OCI-M1 (cell line): ENCODE data around the gene ZNF827.

ENCODE experiments used
- DNase-seq: peaks from one replicate; lab custom pipeline; 2025; lab: John Stamatoyannopoulos, UW

The ZNF827 gene

GRCh38 chr4:145829629-145830395, 108.8 kb downstream of the ZNF827 start:
- DNase-seq = peak; percentile 15

- peak; percentile 11 for DNase-seq
Observed at GRCh38 chr4:145828802-145829485, 109.7 kb downstream of the ZNF827 start.

GRCh38 chr4:145827885-145828284, 110.7 kb downstream of the ZNF827 start:
- no peak for DNase-seq

GRCh38 chr4:145825255-145825654, 113.4 kb downstream of the ZNF827 start:
- DNase-seq = no peak

GRCh38 chr4:145824463-145824862, 114.2 kb downstream of the ZNF827 start:
- DNase-seq = no peak

GRCh38 chr4:145823743-145824142, 114.9 kb downstream of the ZNF827 start:
- DNase-seq = no peak

GRCh38 chr4:145822581-145822980, 116.0 kb downstream of the ZNF827 start:
- no peak for DNase-seq

GRCh38 chr4:145822181-145822580, 116.4 kb downstream of the ZNF827 start:
- DNase-seq = no peak

- DNase-seq = no peak
Observed at GRCh38 chr4:145821766-145822165, 116.9 kb downstream of the ZNF827 start.

GRCh38 chr4:145820407-145820806, 118.2 kb downstream of the ZNF827 start:
- DNase-seq = no peak

- no peak for DNase-seq
Observed at GRCh38 chr4:145819853-145820181, 118.8 kb downstream of the ZNF827 start.

- DNase-seq = no peak
Observed at GRCh38 chr4:145819101-145819852, 119.3 kb downstream of the ZNF827 start.

- peak; percentile 89 for DNase-seq
Observed at GRCh38 chr4:145818011-145818410, 120.6 kb downstream of the ZNF827 start.

- no peak for DNase-seq
Observed at GRCh38 chr4:145816091-145816490, 122.5 kb downstream of the ZNF827 start.

- DNase-seq = no peak
Observed at GRCh38 chr4:145815626-145816025, 123.0 kb downstream of the ZNF827 start.

GRCh38 chr4:145815027-145815612, 123.5 kb downstream of the ZNF827 start:
- DNase-seq = no peak

- DNase-seq = no peak
Observed at GRCh38 chr4:145814246-145814645, 124.4 kb downstream of the ZNF827 start.

GRCh38 chr4:145812919-145813318, 125.7 kb downstream of the ZNF827 start:
- no peak for DNase-seq

GRCh38 chr4:145808848-145809512, 129.6 kb downstream of the ZNF827 start:
- no peak for DNase-seq

- DNase-seq = peak; percentile 89
Observed at GRCh38 chr4:145808021-145808650, 130.5 kb downstream of the ZNF827 start.

- no peak for DNase-seq
Observed at GRCh38 chr4:145805490-145805889, 133.1 kb downstream of the ZNF827 start.
